ENCODE results near the gene MMEL1.

- TF ChIP-seq CTCF (IDR thresholded peaks at IDR 0.05) = no peak
- no peak for TF ChIP-seq POLR2A (IDR thresholded peaks at IDR 0.05)
- no peak for TF ChIP-seq POLR2AphosphoS5 (IDR thresholded peaks at IDR 0.05)
Measured at GRCh38 chr1:2566101-2567045, 66.4 kb downstream of the MMEL1 start.

Measured in prostate gland (tissue), 2 donors.